ENCODE measurements around the gene TRABD2A. TPM values are rescaled to one million over a fixed set of nuclear protein-coding genes. Genes with fewer than 3 reads are reported as not detected.
"Not testable (repeated sequence)": the region's sequence is repeated elsewhere in the genome, so short reads cannot be mapped to it uniquely, and the experiment has no call there.

Gene TRABD2A
- total RNA-seq, 5 donors from 2014 or later (not counting 1 experiment from before 2014, with no cell fraction given) = 77.3 to 219 (median 106) TPM

DNA sequence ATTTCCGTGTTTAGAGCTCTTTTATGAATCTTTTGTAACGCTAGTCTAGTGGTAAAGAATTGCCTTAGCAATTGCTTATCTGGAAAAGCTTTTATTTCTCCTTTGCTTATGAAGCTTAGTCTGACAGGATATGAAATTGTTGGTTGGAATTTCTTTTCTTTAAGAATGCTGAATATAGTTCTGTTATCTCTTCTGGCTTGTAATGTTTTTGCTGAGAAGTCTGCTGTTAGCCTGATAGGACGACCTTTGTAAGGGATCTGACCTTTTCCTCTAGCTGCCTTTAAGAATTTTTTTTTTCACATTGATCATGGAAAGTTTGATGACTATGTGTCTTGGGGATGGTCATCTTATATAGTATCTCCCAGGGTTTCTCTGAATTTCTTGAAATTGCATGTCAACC, 101.1 kb downstream of the TRABD2A start:
- ATAC-seq (replicated peaks in 1 of 4) (no peak), DNase-seq (no peak)
- POLR2A ChIA-PET = interaction anchor here (0.7 to 1.1 kb wide), 3 partner anchors 7 to 62 kb away, joined by 3 to 4 read pairs (median 3); no protein-coding TSS in a partner anchor
- Mint-ChIP-seq H3K36me3 (peaks cover 21% of the 10 kb centered on the region), H3K4me1 (peaks cover 69 to 76% (median 74%) of the 10 kb centered on the region in 3 donors), H3K27me3 (no peaks in the 10 kb centered on the region), H3K27ac (peak overlapping the region; percentile 93 to 96), H3K4me3 (peak overlapping the region in 1 of 3 donors; percentile 57), H3K9me3 (peaks cover 16 to 31% (median 21%) of the 10 kb centered on the region in 3 donors)
- Histone ChIP-seq H3K9me3 (no peaks in the 10 kb centered on the region), H3K4me1 (ENCODE audit: control insufficient read depth in 1 of 2, extremely low read depth in 1 of 2, insufficient read depth in 2 of 2, low read length in 2 of 2) (peaks cover 37 to 55% of the 10 kb centered on the region in 2 experiments), H3K27ac (ENCODE audit: low read length) (peak overlapping the region; percentile 79), H3K36me3 (ENCODE audit: control insufficient read depth in 2 of 2, extremely low read depth in 1 of 2, insufficient read depth in 1 of 2, low read length in 1 of 2) (no peaks in the 10 kb centered on the region), H3K4me3 (ENCODE audit: control insufficient read depth in 1 of 2, extremely low read depth in 1 of 2, low read length in 1 of 2) (no peak overlapping the region), H3K27me3 (replicated peaks in 1 of 2; ENCODE audit: control insufficient read depth in 2 of 2, extremely low read depth in 1 of 2, insufficient read depth in 2 of 2, low read length in 1 of 2) (no peaks in the 10 kb centered on the region)
- CTCF ChIA-PET = interaction anchor here in 1 of 2 donors (0.7 kb wide), 1 partner anchor 70 kb away, joined by 3 read pairs; no protein-coding TSS in a partner anchor
- 94% methylated on average over 2 of the region's 3 CpGs for WGBS (ENCODE audit: insufficient coverage)

GRCh38 chr2:84778911-84779690, 101.8 kb downstream of the TRABD2A start:
- peaks cover 23 to 38% (median 27%) of the 10 kb centered on the region in 3 donors for H3K9me3 Mint-ChIP-seq
- no peaks in the 10 kb centered on the region for H3K27me3 ChIP-seq (replicated peaks in 1 of 2; ENCODE audit: control insufficient read depth in 2 of 2, extremely low read depth in 1 of 2, insufficient read depth in 2 of 2, low read length in 1 of 2)
- CTCF ChIA-PET = interaction anchor here in 1 of 2 donors (0.7 kb wide), 1 partner anchor 71 kb away, joined by 3 read pairs; no protein-coding TSS in a partner anchor
- peaks cover 24% of the 10 kb centered on the region for H3K36me3 Mint-ChIP-seq
- peaks cover 62 to 69% (median 67%) of the 10 kb centered on the region in 3 donors for H3K4me1 Mint-ChIP-seq
- peak overlapping the region in 1 of 3 donors; percentile 57 for H3K4me3 Mint-ChIP-seq
- peaks cover 35 to 49% of the 10 kb centered on the region in 2 experiments for H3K4me1 ChIP-seq (ENCODE audit: control insufficient read depth in 1 of 2, extremely low read depth in 1 of 2, insufficient read depth in 2 of 2, low read length in 2 of 2)
- no CpG with 5 or more reads among the region's 1 CpG for WGBS (ENCODE audit: insufficient coverage)
- DNase-seq (peak in 1 of 35 experiments; percentile 22), ATAC-seq (replicated peaks in 1 of 4) (peak in 2 of 4 experiments; percentile 26 to 41)
- POLR2A ChIA-PET = interaction anchor here (0.7 to 1.1 kb wide), 2 partner anchors 62 kb away, joined by 3 to 4 read pairs; no protein-coding TSS in a partner anchor
- peak overlapping the region; percentile 93 to 96 for H3K27ac Mint-ChIP-seq
- H3K27ac ChIP-seq (ENCODE audit: low read length) = peak overlapping the region; percentile 79
- no peaks in the 10 kb centered on the region for H3K27me3 Mint-ChIP-seq
- no peaks in the 10 kb centered on the region for H3K9me3 ChIP-seq
- no peak overlapping the region for H3K4me3 ChIP-seq (ENCODE audit: control insufficient read depth in 1 of 2, extremely low read depth in 1 of 2, low read length in 1 of 2)
- no peaks in the 10 kb centered on the region for H3K36me3 ChIP-seq (ENCODE audit: control insufficient read depth in 2 of 2, extremely low read depth in 1 of 2, insufficient read depth in 1 of 2, low read length in 1 of 2)

GRCh38 chr2:84776011-84776410, 104.9 kb downstream of the TRABD2A start:
- Histone ChIP-seq H3K4me1 (ENCODE audit: control insufficient read depth in 1 of 2, extremely low read depth in 1 of 2, insufficient read depth in 2 of 2, low read length in 2 of 2) (peaks cover 14 to 19% of the 10 kb centered on the region in 2 experiments), H3K27ac (ENCODE audit: low read length) (no peak overlapping the region), H3K36me3 (ENCODE audit: control insufficient read depth in 2 of 2, extremely low read depth in 1 of 2, insufficient read depth in 1 of 2, low read length in 1 of 2) (no peaks in the 10 kb centered on the region), H3K9me3 (peaks cover 15% of the 10 kb centered on the region), H3K4me3 (ENCODE audit: control insufficient read depth in 1 of 2, extremely low read depth in 1 of 2, low read length in 1 of 2) (no peak overlapping the region), H3K27me3 (replicated peaks in 1 of 2; ENCODE audit: control insufficient read depth in 2 of 2, extremely low read depth in 1 of 2, insufficient read depth in 2 of 2, low read length in 1 of 2) (no peaks in the 10 kb centered on the region)
- Mint-ChIP-seq H3K27ac (peak overlapping the region; percentile 5 to 14), H3K4me1 (peaks cover 31 to 38% (median 36%) of the 10 kb centered on the region in 3 donors), H3K36me3 (peaks cover 40% of the 10 kb centered on the region), H3K9me3 (peaks cover 36 to 63% (median 37%) of the 10 kb centered on the region in 3 donors), H3K27me3 (no peaks in the 10 kb centered on the region), H3K4me3 (no peak overlapping the region)
- DNase-seq (no peak), ATAC-seq (replicated peaks in 1 of 4) (no peak)
- ChIA-PET CTCF (no interaction called here), POLR2A (no interaction called here)
- WGBS (ENCODE audit: insufficient coverage) = no CpG with 5 or more reads among the region's 1 CpG

GRCh38 chr2:84773562-84773961, 107.3 kb downstream of the TRABD2A start:
- peaks cover 7 to 13% (median 12%) of the 10 kb centered on the region in 3 donors for H3K4me1 Mint-ChIP-seq
- H3K27me3 ChIP-seq (replicated peaks in 1 of 2; ENCODE audit: control insufficient read depth in 2 of 2, extremely low read depth in 1 of 2, insufficient read depth in 2 of 2, low read length in 1 of 2); CTCF ChIA-PET; H3K27ac Mint-ChIP-seq; ATAC-seq (replicated peaks in 1 of 4); H3K4me3 Mint-ChIP-seq; DNase-seq; H3K4me3 ChIP-seq (ENCODE audit: control insufficient read depth in 1 of 2, extremely low read depth in 1 of 2, low read length in 1 of 2); H3K27ac ChIP-seq (ENCODE audit: low read length); H3K27me3 Mint-ChIP-seq; H3K36me3 ChIP-seq (ENCODE audit: control insufficient read depth in 2 of 2, extremely low read depth in 1 of 2, insufficient read depth in 1 of 2, low read length in 1 of 2): not testable (repeated sequence)
- Histone ChIP-seq H3K9me3 (peaks cover 15% of the 10 kb centered on the region), H3K4me1 (ENCODE audit: control insufficient read depth in 1 of 2, extremely low read depth in 1 of 2, insufficient read depth in 2 of 2, low read length in 2 of 2) (peaks cover under 1 to 13% of the 10 kb centered on the region in 2 experiments)
- no CpG with 5 or more reads among the region's 3 CpGs for WGBS (ENCODE audit: insufficient coverage)
- peaks cover 23 to 63% (median 37%) of the 10 kb centered on the region in 3 donors for H3K9me3 Mint-ChIP-seq
- POLR2A ChIA-PET = interaction anchor here in 1 of 2 donors (1.1 kb wide), 1 partner anchor 183 kb away, joined by 4 read pairs; no protein-coding TSS in a partner anchor
- peaks cover 48% of the 10 kb centered on the region for H3K36me3 Mint-ChIP-seq

Other genes starting within 250 kb of the TRABD2A start
- 1,000 to 10,000 TPM; 1,423 to 1,890 (median 1,689) TPM for gene TMSB10, start 24.6 kb upstream of the TRABD2A start, total RNA-seq
- 10 to 100 TPM; 56.7 to 62.5 (median 60.3) TPM for gene KCMF1, start 90.1 kb upstream of the TRABD2A start, total RNA-seq

All from T-cell (primary cell).